ENCODE results near the gene UGT1A8. TPM values are rescaled to one million over a fixed set of nuclear protein-coding genes. Genes with fewer than 3 reads are reported as not detected.

The UGT1A8 gene
- total and polyA plus RNA-seq, 7 donors, result 1.8 to 8.8 (median 7.4) TPM; not detected in 4

DNA sequence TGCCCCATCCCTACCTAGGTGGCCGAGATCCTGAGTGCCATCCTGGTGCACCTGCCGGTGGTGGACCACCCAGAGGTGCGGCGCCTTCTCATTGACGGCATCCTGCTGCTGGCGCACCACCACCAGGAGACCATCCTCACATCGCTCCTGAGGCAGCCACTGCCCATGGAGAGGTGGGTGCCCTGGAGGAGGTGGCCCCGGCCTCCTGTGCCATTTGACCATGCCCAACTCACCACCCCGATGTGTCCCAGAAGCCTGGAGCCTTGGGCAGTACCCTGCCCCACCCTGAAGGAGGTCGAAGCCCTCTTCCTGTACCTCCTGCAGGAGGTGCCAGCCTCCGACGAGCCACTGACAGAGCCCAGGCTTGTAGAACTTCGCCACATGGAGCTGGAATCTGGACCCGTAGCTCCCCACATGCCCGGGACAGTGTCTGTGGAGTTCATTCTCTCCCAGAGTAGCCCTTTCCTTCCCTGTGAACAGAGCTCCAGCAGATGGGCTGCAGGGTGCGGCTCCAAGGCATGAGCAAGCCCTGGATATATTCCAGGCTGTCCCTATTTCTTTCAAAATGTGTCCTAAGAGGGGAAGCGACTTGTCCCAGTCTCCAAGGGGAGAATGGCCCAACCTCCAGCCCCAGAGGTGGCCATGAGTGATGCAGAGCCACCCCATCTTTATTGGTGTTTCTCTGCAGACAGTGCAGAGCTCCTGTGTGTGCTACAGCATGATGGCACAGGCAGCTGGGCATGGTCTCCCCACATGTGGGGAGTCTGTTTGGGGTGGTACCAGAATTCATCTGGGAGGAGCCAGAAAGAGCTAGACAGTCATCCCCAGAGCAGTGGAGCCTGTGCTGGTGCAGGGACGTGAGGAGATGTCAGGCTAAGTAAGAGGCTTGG is 202.7 kb downstream of the UGT1A8 start:
- TF ChIP-seq POLR2A (IDR thresholded peaks at IDR 0.05) (no peak), EP300 (IDR thresholded peaks at IDR 0.05) (no peak)
- TF ChIP-seq, protein P1, sequence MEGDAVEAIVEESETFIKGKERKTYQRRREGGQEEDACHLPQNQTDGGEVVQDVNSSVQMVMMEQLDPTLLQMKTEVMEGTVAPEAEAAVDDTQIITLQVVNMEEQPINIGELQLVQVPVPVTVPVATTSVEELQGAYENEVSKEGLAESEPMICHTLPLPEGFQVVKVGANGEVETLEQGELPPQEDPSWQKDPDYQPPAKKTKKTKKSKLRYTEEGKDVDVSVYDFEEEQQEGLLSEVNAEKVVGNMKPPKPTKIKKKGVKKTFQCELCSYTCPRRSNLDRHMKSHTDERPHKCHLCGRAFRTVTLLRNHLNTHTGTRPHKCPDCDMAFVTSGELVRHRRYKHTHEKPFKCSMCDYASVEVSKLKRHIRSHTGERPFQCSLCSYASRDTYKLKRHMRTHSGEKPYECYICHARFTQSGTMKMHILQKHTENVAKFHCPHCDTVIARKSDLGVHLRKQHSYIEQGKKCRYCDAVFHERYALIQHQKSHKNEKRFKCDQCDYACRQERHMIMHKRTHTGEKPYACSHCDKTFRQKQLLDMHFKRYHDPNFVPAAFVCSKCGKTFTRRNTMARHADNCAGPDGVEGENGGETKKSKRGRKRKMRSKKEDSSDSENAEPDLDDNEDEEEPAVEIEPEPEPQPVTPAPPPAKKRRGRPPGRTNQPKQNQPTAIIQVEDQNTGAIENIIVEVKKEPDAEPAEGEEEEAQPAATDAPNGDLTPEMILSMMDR (IDR thresholded peaks at IDR 0.05), result no peak
- intact Hi-C loops (cut with DNase I), result no loop called here

DNA sequence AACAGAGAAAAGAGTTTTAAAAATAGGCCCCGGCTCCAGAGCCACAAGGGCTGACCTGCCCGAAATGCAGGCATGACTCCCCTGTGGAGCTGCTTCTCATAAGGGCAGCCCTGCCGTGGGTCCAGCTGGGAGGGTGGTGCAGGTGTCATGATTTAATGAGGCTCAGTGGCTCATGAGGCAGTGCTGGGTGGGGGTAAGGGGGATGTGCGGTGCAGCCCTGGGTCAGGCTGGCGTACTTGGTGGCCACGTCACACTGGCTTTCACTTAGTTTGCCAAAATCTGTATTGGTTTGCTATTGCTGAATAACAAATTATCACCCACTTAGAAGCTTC is 203.3 kb downstream of the UGT1A8 start:
- peak; percentile 32 for DNase-seq
- intact Hi-C loops (cut with DNase I), result no loop called here
- no peaks in the 10 kb centered on the region for H3K9me3 ChIP-seq
- no peak overlapping the region for H3K27ac ChIP-seq
- TF ChIP-seq POLR2A (IDR thresholded peaks at IDR 0.05) (no peak), POLR2AphosphoS5 (IDR thresholded peaks at IDR 0.05) (no peak), EP300 (IDR thresholded peaks at IDR 0.05) (no peak)
- TF ChIP-seq, protein P1 (IDR thresholded peaks at IDR 0.05), result no peak
- no peaks in the 10 kb centered on the region for H3K4me1 ChIP-seq
- 87 to 94% methylated on average over 6 of the region's 6 CpGs for WGBS, 2 donors
- no peaks in the 10 kb centered on the region for H3K27me3 ChIP-seq
- no peak overlapping the region for H3K4me3 ChIP-seq
- no peaks in the 10 kb centered on the region for H3K36me3 ChIP-seq

More for the DNA sequence above, 202.7 kb downstream of the UGT1A8 start:
- H3K4me3 ChIP-seq, result no peak overlapping the region
- H3K4me1 ChIP-seq, result no peaks in the 10 kb centered on the region
- H3K27ac ChIP-seq, result no peak overlapping the region
- H3K27me3 ChIP-seq, result no peaks in the 10 kb centered on the region
- no peaks in the 10 kb centered on the region for H3K36me3 ChIP-seq
- peak; percentile 54 for DNase-seq
- H3K9me3 ChIP-seq, result no peaks in the 10 kb centered on the region
- 86 to 88% methylated on average over 18 of the region's 18 CpGs for WGBS, 2 donors

DNA sequence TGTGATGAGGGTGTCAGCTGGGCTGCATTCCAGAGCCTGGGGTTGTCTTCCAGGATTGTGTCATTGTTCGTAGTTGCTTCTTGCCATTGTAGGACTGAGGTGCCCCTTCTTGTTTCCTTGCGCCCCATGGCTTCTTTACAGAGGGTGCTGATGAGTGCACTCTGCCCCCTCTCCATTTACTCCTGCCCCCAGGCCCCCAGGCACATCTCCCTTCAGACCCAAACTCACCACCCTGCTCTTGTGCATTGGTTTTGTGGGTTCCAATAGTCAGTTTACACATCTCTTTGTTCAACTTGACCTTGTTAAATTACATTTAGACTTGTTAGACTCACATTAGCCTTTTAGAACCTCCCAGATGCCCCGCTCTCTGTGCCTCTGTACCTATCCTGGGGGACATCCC is 203.8 kb downstream of the UGT1A8 start:
- Histone ChIP-seq H3K9me3 (no peaks in the 10 kb centered on the region), H3K36me3 (no peaks in the 10 kb centered on the region), H3K27ac (no peak overlapping the region), H3K4me3 (no peak overlapping the region), H3K27me3 (no peaks in the 10 kb centered on the region), H3K4me1 (no peaks in the 10 kb centered on the region)
- intact Hi-C loops (cut with DNase I), result no loop called here
- 88 to 96% methylated on average over 3 of the region's 3 CpGs for WGBS, 2 donors
- TF ChIP-seq, protein P1 (IDR thresholded peaks at IDR 0.05), result no peak
- TF ChIP-seq POLR2A (IDR thresholded peaks at IDR 0.05), result no peak
- DNase-seq, result peak; percentile 15

DNA sequence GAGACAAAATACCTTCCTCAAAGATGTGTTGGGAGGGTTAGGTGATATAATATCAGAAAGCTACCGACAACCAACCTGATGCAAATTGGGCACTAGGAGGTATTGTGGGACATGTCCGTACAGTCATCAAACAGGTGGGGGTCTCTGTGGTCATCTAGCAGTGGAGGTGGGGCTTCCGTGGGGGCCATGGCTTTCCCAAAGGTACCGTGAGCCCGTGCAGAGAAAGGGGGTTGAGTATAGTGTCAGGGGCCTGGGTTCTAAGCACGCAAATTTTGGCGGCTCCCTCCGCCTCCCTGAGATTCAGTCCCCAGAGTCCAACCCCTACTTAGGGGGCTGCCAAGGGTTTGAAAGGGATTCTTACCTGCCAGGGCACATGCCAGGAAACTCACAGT is 204.3 kb downstream of the UGT1A8 start:
- TF ChIP-seq EP300 (IDR thresholded peaks at IDR 0.05), result no peak
- TF ChIP-seq, protein P1 (IDR thresholded peaks at IDR 0.05), result no peak
- TF ChIP-seq POLR2AphosphoS5 (IDR thresholded peaks at IDR 0.05), result no peak
- TF ChIP-seq POLR2A (IDR thresholded peaks at IDR 0.05), result no peak
- Histone ChIP-seq H3K27me3 (no peaks in the 10 kb centered on the region), H3K9me3 (no peaks in the 10 kb centered on the region), H3K4me3 (no peak overlapping the region), H3K36me3 (no peaks in the 10 kb centered on the region), H3K27ac (no peak overlapping the region), H3K4me1 (no peaks in the 10 kb centered on the region)
- peak; percentile 25 for DNase-seq
- WGBS, 2 donors, result 93 to 95% methylated on average over 8 of the region's 8 CpGs
- intact Hi-C loops (cut with DNase I), result no loop called here

Measured in sigmoid colon (tissue), 7 donors.